CD4-positive, alpha-beta T cell treated with Interferon alpha-2 for 1 hour (primary cell): ENCODE data around the gene TMEM239.
"Not testable (repeated sequence)": the region's sequence is repeated elsewhere in the genome, so short reads cannot be mapped to it uniquely, and the experiment has no call there.

ENCODE experiments used
- DNase-seq, 2 donors: peaks; one replicate each; pipeline ENCODE4 v3.0.0-alpha.2; 2020 to 2022

TMEM239 gene

GRCh38 chr20:2816030-2816582 is at the start of gene TMEM239:
Gene TMEM239 (plus strand): TSS chr20:2816364. CDS start chr20:2816555, 191 bp downstream.
- no peak for DNase-seq

- DNase-seq = no peak
Observed at GRCh38 chr20:2767768-2768631, 48.2 kb upstream of the TMEM239 start.

- DNase-seq = no peak
Observed at GRCh38 chr20:2768632-2769015, 47.5 kb upstream of the TMEM239 start.

GRCh38 chr20:2770091-2770490 is 46.1 kb upstream of the TMEM239 start:
- not testable (repeated sequence) for DNase-seq

GRCh38 chr20:2771631-2772080 is 44.5 kb upstream of the TMEM239 start:
- no peak for DNase-seq

- DNase-seq = no peak
Observed at GRCh38 chr20:2773812-2774211, 42.4 kb upstream of the TMEM239 start.

GRCh38 chr20:2775139-2775538 is 41.0 kb upstream of the TMEM239 start:
- no peak for DNase-seq

- no peak for DNase-seq
Observed at GRCh38 chr20:2778602-2779321, 37.4 kb upstream of the TMEM239 start.

GRCh38 chr20:2780948-2781347 is 35.2 kb upstream of the TMEM239 start:
- DNase-seq = no peak

GRCh38 chr20:2783908-2784566 is 32.1 kb upstream of the TMEM239 start:
- DNase-seq = no peak

- DNase-seq = no peak
Observed at GRCh38 chr20:2793471-2793870, 22.7 kb upstream of the TMEM239 start.

GRCh38 chr20:2794202-2794748 is 21.9 kb upstream of the TMEM239 start:
- no peak for DNase-seq

GRCh38 chr20:2794866-2795447 is 21.2 kb upstream of the TMEM239 start:
- no peak for DNase-seq

GRCh38 chr20:2795451-2795850 is 20.7 kb upstream of the TMEM239 start:
- no peak for DNase-seq

GRCh38 chr20:2796011-2796660 is 20.0 kb upstream of the TMEM239 start:
- DNase-seq = no peak

GRCh38 chr20:2797136-2797983 is 18.8 kb upstream of the TMEM239 start:
- DNase-seq = no peak

GRCh38 chr20:2798095-2798805 is 17.9 kb upstream of the TMEM239 start:
- no peak for DNase-seq

GRCh38 chr20:2798814-2799213 is 17.4 kb upstream of the TMEM239 start:
- no peak for DNase-seq

- no peak for DNase-seq
Observed at GRCh38 chr20:2799271-2799670, 16.9 kb upstream of the TMEM239 start.
